Activated T-cell treated with anti-CD3 and anti-CD28 coated beads for 24 hours (primary cell): Measurements from ENCODE around the gene ARHGAP25.

Experiments
- DNase-seq: peaks from one replicate; pipeline ENCODE4 v3.0.0-alpha.2; 2020; ENCODE audit warnings: low read depth

The ARHGAP25 gene

DNA sequence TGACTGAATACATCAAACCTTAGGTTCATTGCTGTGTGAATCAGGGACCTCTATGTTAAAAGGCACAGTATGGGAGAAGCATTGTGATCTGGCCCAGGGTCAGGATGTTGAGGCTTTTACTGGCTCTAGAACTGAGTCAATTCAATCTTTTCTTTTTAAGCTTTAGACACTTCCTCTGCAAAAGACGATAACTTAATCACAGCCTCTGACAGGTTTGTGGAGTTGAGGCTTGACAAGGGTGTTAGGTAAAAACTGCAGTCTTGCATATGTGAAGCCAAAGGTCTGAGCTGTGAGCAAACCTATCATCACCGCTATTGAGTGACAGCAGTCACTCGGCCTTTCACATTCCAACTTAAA is 17.3 kb upstream of the ARHGAP25 start:
- no peak for DNase-seq

DNA sequence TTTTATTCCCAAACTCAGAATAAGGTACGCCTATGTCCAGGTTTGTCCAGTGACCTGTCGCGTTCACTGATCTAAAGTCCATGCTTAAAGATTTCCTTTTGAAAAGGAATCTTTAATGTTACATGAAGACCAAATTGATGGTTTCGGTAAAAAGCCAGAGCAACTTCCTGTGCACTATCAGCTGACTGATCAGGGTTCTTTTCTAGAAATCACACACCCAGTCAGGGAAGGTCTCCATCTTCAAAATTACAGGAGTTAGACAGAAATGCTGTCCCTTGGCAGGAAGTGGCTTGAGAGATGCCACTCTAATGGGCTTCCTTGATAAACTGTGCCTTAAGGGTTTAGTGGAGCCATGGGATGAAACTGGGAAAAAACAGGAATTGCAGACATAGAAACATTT is 14.7 kb upstream of the ARHGAP25 start:
- no peak for DNase-seq

DNA sequence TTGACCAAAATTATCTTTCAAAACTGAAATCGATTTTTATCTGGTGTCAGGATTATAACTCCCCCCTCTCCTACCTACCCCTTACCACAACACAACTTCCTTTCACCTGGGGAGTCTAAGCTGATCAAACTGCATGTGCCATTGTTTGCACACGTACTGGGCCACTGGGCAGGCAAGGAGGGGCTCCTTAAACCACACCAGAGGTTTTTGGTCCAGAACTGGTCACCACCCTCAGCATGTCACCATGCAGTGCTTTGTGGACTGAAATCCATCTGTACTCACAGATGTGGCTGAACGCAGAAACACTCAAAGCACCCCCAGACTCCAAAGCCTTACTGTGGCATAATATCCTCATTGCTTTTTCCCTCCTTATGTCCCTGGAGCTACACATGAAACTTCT is 13.9 kb upstream of the ARHGAP25 start:
- DNase-seq: no peak

DNA sequence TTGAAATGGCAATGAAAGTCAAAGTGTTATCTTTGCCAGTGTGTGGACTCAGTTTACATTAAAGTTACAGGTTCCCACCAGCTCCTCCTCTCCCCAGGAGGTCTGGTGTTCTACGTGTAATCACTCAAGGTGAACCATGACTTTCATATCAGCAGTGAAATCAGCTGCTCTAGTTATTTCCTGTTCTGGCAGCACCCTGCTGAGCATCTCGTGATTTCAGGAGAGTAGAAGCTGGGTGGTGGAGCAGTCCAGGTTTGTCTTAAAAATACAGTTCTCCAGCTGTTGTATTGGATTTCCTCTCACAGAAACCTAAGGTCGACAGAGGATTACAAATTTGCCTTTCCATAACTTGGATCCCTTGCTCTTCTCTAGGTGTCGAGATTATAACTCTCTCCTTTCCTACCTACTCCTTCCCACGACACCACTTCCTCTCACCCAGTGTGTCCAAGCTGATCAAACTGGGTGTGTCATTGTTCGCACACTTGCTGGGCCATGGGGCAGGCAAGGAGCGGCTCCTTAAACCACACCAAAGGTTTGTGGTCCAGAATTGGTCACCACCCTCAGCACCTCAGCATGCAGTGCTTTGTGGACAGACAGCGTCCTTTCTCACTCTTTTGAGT is 13.0 kb upstream of the ARHGAP25 start:
- no peak for DNase-seq

- no peak for DNase-seq
Observed at GRCh38 chr2:68722712-68723111, 11.9 kb upstream of the ARHGAP25 start.

GRCh38 chr2:68723181-68723580 is 11.4 kb upstream of the ARHGAP25 start:
- DNase-seq: no peak

DNA sequence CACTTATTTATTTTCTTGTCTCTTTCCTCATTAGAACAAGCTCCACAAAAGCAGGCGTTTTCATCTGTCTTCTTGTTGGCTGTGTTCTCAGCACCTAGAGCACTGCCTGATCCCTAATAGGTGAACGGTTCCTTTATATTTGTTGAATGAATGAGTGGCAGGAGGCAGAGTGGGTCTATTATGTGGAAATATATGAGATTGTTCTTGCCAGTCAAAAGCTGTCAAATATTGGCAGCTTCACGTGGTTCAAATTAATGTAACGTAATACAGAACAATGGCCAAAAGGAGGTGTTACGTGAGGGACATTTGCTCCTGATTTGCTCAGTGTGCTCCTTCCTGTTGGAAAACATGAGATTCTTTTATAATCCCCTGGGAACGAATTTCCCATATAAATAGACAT is 8.5 kb upstream of the ARHGAP25 start:
- no peak for DNase-seq

DNA sequence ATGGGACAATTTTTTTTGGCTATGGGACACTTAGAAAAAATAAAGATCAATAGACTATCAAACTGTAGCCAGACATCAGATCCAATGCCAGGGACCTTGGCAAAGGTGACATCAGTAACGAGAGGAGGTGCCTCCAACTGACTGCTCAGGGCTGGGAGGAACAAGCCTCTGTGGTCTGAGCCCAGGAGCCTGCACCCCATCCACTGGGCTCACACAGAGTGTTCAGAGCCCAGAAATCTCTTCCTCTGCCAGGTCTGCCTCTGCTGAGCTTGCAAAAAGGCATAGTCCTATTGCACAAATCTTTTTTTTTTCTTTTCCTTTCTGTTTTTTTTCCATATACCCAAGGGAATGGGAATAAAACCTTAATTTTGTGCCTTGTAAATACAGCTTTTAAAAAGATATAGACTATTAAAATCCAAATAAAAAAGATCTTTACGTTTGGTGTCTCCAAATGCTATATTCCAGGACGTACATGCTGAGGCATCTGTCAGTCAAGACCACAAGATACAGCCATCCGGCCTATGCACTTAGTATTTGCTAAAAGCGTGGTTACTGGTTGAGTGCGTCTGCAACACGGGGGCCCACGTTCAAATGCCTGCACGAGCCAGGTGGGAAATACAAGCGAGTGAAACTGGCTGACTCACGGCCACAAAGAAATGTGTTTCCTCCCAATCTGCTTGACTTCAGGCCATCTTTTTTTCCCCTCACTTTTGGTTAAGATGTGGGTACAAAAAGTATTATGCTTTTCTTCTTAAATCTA is 7.8 kb upstream of the ARHGAP25 start:
- DNase-seq: peak; percentile 83

DNA sequence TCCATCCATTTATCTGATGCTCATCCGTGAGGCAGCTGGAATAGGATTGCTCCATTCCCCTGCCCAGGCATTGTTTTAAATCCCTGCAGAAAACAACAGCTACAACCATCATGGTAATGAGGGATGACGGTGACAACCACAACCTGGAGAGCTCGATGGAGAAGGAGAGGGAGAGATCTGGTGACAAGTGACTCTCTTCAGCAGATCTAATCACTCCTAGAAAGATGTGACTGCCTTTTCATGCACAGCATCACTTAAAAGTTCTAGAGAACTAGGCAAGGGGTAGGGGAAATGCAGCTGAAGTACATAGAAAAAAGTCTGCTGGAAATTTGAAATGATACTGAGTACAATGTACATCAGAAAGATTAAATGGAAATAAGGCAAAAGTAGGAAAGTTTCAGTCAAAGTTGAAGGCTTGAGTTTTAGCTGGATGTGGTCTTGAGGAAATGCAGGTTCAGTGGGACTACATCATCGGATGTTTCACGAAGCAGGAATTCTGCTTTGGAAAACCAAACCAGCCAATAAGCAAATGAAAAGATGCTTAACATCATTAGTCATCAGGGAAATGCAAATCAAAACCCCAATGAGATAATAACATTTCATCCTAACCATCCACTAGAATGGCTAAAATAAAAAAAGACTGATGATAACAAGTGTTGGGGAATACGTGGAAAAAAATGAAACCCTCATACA is 6.8 kb upstream of the ARHGAP25 start:
- no peak for DNase-seq

GRCh38 chr2:68730828-68731227 is 3.8 kb upstream of the ARHGAP25 start:
- no peak for DNase-seq

DNA sequence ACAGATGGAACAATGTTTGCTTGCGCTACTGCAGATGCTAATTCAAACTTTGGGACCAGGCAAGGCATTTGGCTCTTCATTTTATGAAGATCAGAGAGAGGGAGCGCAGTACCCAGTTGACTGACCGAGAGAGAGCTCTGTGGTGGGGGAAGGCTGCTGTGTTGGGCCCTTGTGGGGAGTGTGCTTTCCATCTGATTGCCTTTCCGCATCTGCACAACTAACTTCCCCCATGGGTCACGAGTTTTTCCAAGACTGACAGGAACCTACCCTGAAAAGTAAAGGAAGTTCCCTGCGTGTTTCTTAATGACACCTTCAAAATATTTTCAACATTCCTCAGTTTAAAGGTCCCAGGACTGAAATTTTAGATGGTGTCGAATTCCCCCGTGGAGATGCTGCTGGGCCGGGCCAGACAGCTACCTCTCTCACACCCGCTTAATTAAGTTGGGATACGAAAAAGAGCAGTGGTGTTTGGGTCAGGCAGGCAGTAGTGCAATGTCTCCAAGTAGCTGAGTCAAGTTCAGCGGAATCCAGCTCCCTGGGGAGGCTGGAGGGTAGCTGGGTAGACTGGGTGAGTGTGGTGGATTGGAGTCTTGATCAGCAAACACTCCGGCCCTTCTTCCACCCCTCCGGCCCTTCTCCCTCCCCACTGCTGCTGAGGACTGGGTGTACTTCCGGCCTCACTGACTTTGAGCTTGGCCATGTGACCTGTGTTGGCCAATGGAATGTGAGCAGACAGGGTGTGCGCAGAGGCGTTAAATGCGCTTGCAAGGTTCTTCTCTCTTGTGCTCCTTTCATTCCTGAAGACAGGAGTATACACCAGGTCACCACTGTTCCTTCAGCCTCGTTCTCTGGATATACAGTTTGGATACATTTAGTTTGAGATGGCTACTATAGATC is 2.3 kb upstream of the ARHGAP25 start:
- no peak for DNase-seq

DNA sequence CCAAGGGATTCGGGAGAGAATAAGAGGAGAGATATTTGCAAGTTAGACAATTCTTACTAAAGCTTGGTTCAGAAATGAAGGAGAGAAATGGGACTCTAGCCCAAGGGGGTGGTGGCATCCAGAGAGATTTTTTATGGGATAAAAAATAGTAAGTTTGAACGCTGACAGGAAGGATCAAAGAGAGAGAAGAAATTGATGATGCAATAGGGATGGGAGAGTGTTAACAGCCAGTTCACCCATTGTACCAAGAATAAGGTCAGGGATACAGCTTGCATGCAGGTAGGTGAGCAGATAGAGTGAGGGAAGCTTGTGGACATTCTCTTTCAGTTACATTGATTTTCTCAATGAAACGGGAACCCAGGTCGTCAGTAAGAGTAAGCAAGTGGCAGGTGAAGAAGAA is 1.2 kb upstream of the ARHGAP25 start:
- no peak for DNase-seq

DNA sequence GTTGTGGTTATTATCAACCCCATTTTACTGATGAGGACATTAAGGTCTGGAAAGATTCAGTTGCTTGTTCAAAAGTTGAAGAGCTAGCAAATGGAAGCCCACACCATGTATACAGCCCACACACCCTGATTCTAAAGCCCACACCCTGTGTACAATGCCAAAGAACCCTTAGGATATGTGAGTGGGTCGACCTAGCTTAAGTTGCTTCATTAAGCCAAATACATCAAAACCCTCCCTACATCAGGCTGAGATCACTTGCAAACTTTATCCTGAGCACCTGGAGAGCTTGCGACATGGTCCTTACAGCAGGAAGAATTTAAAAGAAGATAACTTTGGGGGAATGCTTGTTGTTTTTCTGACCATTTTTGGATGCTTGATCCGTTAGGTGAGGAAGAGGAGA is 435 bp upstream of the ARHGAP25 start:
- DNase-seq: no peak

GRCh38 chr2:68736086-68736485 is 1.5 kb downstream of the ARHGAP25 start:
- no peak for DNase-seq

DNA sequence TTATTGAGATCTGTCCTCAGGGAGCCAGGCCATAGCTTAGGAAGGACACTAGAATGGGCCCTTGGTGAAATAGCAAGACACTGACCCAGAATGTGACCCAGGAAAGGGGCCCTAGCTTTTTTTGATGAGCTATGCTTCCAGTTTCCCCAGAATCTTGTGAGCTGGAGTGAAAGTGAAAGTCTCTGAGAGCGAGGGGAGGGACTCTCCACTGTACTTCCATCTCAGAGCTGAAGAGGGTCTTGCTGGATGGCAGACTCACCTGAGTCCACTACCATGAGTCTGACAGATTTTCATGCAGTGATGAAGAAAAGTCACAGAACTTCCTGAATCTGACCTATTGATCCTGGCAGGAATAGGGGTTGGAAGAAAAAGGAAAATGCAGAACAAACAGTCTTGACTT is 3.1 kb downstream of the ARHGAP25 start:
- no peak for DNase-seq

- DNase-seq: no peak
Observed at GRCh38 chr2:68738906-68739594, 4.4 kb downstream of the ARHGAP25 start.

DNA sequence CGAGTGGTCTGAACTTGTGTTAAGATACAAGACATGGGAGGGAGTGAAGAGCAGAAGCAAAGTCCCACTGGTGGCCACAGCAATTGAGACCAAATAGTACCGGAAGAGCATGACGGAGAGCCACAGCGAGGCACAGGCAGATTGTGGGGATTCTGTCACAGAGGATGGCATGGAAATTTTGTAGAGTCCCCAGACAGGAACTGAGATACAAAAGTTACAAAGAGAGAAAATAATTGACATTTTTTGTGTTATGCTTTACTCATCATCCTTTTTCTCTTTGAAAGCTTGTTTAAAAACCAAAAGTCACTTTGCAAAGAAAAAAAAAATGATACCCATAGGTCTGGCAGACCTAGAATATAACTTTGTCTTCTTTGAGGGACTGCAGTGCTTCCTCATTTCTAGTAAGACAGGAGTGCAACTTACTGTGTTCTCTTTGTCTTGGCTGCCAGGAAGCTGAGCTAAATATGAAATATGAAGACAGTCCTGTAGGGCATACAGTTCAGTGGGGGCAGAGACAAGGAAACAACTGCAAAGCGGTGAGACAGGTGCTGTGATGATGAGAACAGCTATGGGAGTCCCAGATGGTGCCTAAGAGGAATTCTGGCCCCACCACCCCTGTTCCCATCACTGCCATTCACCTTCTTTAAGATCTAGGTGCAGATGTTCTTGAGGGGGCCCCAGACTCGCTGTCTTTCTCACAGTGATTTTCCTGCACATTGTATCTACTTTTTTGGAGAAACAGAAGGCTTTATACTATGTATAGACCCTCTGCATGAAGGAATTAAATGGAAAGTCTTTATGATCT is 5.2 kb downstream of the ARHGAP25 start:
- DNase-seq: no peak

DNA sequence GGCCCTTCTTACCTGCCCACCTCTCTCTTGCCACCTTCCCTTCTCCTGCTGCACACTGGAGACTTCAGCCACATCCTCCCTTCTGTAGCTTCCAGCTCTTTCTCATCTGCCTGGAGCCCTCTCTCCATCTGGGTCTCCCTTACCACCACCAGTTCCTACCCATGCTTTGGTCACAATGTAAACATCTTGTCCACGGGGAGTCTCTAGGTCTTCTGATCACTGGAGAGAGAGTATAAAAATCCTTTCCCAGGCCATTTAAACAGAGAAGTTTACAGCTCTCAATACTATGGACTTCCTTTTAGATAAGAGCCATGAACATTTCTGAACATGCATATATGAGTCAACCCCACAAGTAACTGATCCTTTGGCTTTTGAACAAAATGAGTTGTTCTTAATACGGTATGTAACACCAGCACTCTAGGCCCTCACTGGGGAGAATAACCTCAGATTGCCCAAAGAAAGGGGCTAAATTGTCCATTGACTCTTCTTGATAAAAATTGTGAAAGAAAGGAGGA is 5.8 kb downstream of the ARHGAP25 start:
- no peak for DNase-seq

DNA sequence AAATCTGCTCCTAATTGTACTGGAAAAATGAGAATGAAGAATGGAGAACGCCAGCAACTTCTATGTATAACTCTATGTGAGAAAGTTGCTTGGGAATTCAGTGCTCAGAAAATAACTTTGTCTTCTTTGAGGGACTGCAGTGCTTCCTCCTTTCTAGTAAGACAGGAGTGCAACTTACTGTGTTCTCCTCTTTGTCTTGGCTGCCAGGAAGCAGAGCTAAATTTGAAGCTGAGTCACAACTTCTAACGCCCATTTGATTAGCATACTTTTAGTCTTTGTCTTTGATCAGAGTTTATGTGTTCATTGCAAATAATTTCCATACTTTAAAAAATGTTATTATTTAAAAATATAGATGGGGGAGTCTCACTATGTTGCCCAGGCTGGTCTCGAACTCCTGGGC is 6.6 kb downstream of the ARHGAP25 start:
- DNase-seq: no peak

- no peak for DNase-seq
Observed at GRCh38 chr2:68741805-68742306, 7.2 kb downstream of the ARHGAP25 start.
